RWPE2 (cell line): ENCODE data around the gene URB1.

Experiments
- ATAC-seq: fragments of 200-7000 bp; cut with Tn5 transposase; 3 replicates; pipeline ENCODE4 v1.9.1; 2021; ENCODE audit warnings: low read depth
- DNase-seq: peaks from one replicate; pipeline ENCODE4 v3.0.0-alpha.2; 2020; ENCODE audit warnings: low spot score
- H3K27ac ChIP-seq: fragments of 450-650 bp; 2 replicates; pipeline ENCODE4 v1.5.1; 2017; ENCODE audit warnings: mild to moderate bottlenecking; ENCODE audit not compliant: poor library complexity, severe bottlenecking
- H3K27me3 ChIP-seq: fragments of 250-450 bp; sonication (Bioruptor Pico); 2 replicates; pipeline ENCODE4 v1.5.1; 2021; ENCODE audit warnings: mild to moderate bottlenecking, moderate library complexity; ENCODE audit not compliant: insufficient read depth, poor library complexity, severe bottlenecking
- H3K36me3 ChIP-seq: fragments of 250-450 bp; sonication (Bioruptor Pico); 2 replicates; pipeline ENCODE4 v1.5.1; 2020; ENCODE audit warnings: low read depth, mild to moderate bottlenecking, moderate library complexity
- H3K4me1 ChIP-seq: fragments of 250-450 bp; sonication (Bioruptor Pico); 2 replicates; pipeline ENCODE4 v1.5.1; 2021; ENCODE audit warnings: mild to moderate bottlenecking, moderate library complexity; ENCODE audit not compliant: insufficient read depth, poor library complexity, severe bottlenecking
- H3K4me3 ChIP-seq: fragments of 250-450 bp; sonication (Bioruptor Pico); 2 replicates; pipeline ENCODE4 v1.5.1; 2021; ENCODE audit warnings: mild to moderate bottlenecking, moderate library complexity; ENCODE audit not compliant: severe bottlenecking
- H3K9me3 ChIP-seq: fragments of 250-450 bp; sonication (Bioruptor Pico); 2 replicates; pipeline ENCODE4 v1.5.1; 2021; ENCODE audit warnings: mild to moderate bottlenecking, moderate library complexity; ENCODE audit not compliant: severe bottlenecking
- TF ChIP-seq, protein P1 (sequence below): fragments of 450-650 bp; IDR thresholded peaks from one replicate; pipeline ENCODE4 v1.5.1; 2017; ENCODE audit warnings: mild to moderate bottlenecking, moderate library complexity; ENCODE audit not compliant: poor library complexity, severe bottlenecking

The URB1 gene

DNA sequence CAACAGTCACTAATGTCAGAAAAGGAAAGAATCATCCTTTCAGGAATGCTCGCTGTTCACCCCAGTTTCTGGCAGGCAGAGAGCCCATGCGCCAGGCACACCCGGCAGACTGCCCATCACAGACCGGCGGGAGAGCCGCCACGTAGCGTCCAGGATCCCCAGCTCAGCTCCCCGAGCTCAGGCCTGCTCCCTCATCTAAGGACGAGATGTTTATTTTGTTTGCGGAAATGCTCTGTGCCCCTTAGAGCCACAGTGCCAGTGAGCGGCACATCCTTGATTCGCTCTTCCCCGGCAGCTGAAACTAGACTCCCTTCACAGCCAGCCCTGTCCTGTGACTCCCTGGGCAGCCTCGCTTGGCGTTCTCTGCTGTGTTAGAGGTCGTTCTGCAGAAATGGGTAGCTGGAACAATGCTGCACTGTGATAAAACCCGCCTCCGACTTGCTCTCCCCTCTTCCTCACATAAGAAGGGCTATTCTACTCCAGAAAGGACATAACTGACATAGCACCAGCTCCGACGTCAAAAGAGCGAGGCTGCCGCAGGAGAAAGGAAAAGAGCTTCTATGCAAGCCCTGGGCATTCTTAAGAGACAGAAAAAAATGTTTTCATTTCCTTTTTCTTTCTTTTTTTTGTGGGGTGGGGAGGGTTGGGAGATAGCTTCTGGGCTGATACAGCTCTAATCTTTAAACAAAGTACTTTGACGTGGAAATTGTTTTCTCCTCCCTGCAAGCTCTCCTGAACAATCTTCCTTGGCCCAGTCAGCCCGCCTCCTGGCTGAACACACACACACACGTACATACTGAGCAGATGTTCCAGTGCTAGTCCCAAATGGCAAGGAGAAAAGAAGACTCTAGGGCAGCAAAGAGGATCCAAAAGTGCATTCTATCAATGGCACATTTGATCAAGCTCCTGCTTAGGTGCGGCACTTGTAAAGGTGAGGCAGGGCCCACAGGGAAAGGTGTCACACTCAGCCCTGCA, 56.9 kb downstream of the URB1 start:
- Histone ChIP-seq H3K36me3 (peaks cover 97% of the 10 kb centered on the region), H3K27ac (no peak overlapping the region), H3K4me1 (peaks cover 8% of the 10 kb centered on the region), H3K9me3 (no peaks in the 10 kb centered on the region), H3K4me3 (no peak overlapping the region), H3K27me3 (no peaks in the 10 kb centered on the region)
- no peak for ATAC-seq
- TF ChIP-seq, protein P1, sequence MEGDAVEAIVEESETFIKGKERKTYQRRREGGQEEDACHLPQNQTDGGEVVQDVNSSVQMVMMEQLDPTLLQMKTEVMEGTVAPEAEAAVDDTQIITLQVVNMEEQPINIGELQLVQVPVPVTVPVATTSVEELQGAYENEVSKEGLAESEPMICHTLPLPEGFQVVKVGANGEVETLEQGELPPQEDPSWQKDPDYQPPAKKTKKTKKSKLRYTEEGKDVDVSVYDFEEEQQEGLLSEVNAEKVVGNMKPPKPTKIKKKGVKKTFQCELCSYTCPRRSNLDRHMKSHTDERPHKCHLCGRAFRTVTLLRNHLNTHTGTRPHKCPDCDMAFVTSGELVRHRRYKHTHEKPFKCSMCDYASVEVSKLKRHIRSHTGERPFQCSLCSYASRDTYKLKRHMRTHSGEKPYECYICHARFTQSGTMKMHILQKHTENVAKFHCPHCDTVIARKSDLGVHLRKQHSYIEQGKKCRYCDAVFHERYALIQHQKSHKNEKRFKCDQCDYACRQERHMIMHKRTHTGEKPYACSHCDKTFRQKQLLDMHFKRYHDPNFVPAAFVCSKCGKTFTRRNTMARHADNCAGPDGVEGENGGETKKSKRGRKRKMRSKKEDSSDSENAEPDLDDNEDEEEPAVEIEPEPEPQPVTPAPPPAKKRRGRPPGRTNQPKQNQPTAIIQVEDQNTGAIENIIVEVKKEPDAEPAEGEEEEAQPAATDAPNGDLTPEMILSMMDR: no peak
- DNase-seq: no peak

DNA sequence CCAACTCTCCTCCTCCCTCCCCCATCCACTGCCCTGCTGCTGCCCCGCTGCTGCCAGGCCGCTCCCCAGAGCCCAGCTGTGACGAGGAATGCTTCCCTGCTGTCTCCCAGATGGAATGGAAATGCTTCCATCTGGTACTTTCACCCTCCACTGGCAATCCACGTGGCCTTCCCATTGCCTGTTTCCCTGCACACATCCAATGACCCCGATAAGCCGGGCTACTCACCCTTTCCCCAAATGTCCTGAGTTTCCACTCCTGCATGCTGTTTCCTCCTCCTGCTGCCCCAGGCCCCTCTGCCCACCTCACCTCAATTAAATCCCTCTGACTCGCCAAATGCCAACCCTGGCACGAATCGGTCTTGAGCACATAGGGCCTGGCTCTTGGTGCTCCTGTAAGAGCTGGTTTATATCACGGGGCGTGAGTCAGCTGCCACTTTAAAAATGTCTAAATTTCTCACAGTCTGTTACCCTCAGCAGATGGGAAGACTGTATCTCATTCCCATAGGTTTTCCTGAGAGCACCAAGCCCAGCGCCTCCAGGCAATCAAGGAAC, 57.8 kb downstream of the URB1 start:
- TF ChIP-seq, protein P1: no peak
- no peak overlapping the region for H3K4me3 ChIP-seq
- peaks cover 7% of the 10 kb centered on the region for H3K4me1 ChIP-seq
- H3K36me3 ChIP-seq: peaks cover 97% of the 10 kb centered on the region
- no peak overlapping the region for H3K27ac ChIP-seq
- DNase-seq (no peak), ATAC-seq (no peak)
- no peaks in the 10 kb centered on the region for H3K27me3 ChIP-seq
- no peaks in the 10 kb centered on the region for H3K9me3 ChIP-seq

DNA sequence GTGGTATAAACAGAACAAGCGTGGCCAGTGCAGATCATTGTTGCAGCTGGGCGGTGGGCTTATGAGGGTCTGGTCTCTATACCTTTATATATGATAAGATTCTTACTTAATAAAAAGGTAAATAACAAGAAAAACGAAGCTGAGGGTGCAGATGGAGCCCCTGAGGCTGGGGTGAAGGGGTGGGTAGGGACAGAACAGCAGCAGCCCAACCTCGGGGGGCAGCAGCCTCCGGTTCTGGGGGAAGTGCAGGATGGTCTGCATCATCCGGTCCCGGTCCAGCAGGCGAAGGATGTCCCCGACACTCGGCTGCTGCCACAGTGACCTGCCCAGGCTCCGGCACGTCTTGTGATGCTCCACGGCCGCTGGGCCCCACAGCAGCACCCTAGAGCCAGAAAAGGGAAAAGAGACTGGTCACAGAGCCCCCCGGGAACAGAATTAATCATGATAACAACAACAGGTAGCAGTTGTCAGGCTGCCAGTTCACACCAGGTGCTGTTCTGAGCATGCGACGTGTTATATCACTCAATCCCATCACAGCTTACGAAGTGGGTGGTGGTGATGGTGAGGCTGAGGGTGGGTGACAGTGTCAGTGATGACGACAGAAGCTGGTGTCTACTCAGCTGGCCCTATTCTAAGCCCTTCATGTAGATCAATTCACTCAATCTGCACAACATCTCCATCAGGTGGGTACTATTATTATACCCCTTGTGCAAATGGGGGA, 58.7 kb downstream of the URB1 start:
- ATAC-seq (no peak), DNase-seq (no peak)
- no peaks in the 10 kb centered on the region for H3K9me3 ChIP-seq
- H3K27ac ChIP-seq: no peak overlapping the region
- H3K4me1 ChIP-seq: no peaks in the 10 kb centered on the region
- H3K27me3 ChIP-seq: no peaks in the 10 kb centered on the region
- H3K4me3 ChIP-seq: no peak overlapping the region
- H3K36me3 ChIP-seq: peaks cover 97% of the 10 kb centered on the region
- TF ChIP-seq, protein P1: no peak

DNA sequence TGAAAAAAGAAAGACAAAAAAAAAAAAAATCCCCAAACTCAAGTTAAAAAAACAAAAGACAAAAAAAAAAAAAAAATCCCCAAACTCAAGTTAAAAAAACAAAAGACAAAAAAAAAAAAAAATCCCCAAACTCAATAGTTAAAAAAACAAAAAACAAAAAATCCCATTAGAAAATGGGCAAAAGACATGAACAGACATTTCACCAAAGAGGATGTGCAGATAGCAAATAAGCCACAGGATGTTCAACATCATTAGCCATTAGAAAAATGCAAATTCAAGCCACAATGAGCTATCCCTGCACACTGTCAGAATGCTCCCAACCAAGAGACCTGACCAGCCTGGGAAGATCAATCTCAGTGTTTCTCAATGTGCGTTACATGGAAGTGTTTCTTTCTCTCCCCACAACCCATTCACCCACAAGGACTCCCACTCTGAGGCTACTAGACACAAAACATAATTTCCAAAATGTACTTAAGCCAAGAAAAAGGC, 60.3 kb downstream of the URB1 start:
- H3K9me3 ChIP-seq: no peaks in the 10 kb centered on the region
- H3K27me3 ChIP-seq: no peaks in the 10 kb centered on the region
- DNase-seq: no peak
- no peak overlapping the region for H3K27ac ChIP-seq
- no peak overlapping the region for H3K4me3 ChIP-seq
- no peak for ATAC-seq
- peaks cover 97% of the 10 kb centered on the region for H3K36me3 ChIP-seq
- no peaks in the 10 kb centered on the region for H3K4me1 ChIP-seq
- TF ChIP-seq, protein P1: no peak
